B cell (primary cell): ENCODE data around the gene CD96. TPM values are rescaled to one million over a fixed set of nuclear protein-coding genes. Genes with fewer than 3 reads are reported as not detected.

Source experiments
- ATAC-seq: fragments of 200-7000 bp; cut with Tn5 transposase; one replicate; pipeline ENCODE4 v1.10.0; 2021; ENCODE audit warnings: low read depth, mild to moderate bottlenecking, moderate number of reproducible peaks, moderate library complexity
- CTCF ChIA-PET: fragments of 350-600 bp; sonication (Branson Sonifier 250); formaldehyde crosslinking; loops from one replicate; lab custom pipeline; 2021; ENCODE audit warnings: antibody characterized with exemption, inconsistent platforms; lab: Charles Lee
- POLR2A ChIA-PET: fragments of 350-600 bp; sonication (Branson Sonifier 250); formaldehyde crosslinking; loops from one replicate; lab custom pipeline; 2021; ENCODE audit warnings: antibody characterized with exemption; lab: Charles Lee
- DNase-seq: peaks from one replicate; pipeline ENCODE4 v3.0.0; 2013
- H2AFZ ChIP-seq: 2 replicates; pipeline ENCODE4 v1.6.1; 2012; ENCODE audit warnings: mild to moderate bottlenecking, low read depth, low read length; ENCODE audit not compliant: insufficient read depth, poor library complexity, severe bottlenecking
- H3K27ac ChIP-seq, 2 donors: 1 replicate in 1 of 2; 2 replicates in 1 of 2; pipeline ENCODE4 v1.5.1; 2012 to 2013; ENCODE audit warnings: low read length in 2 of 2, mild to moderate bottlenecking in 2 of 2, moderate library complexity in 1 of 2
- H3K27me3 ChIP-seq, 4 experiments: fragments of 200-600 bp in 1 of 4; sonication (generic) in 1 of 4; replicated peaks in 1 of 4; 1 replicate in 2 of 4; 2 replicates in 2 of 4; pipeline versions ENCODE4 v1.6.1 to v1.7.0; 2013 to 2016; ENCODE audit warnings: low read length in 3 of 4, mild to moderate bottlenecking in 2 of 4, mixed read lengths in 1 of 4, moderate library complexity in 1 of 4; ENCODE audit not compliant: insufficient read depth in 4 of 4, control insufficient read depth in 3 of 4; ENCODE audit errors: control extremely low read depth in 1 of 4
- H3K36me3 ChIP-seq, 2 experiments: replicated peaks in 1 of 2; 1 replicate in 1 of 2; 2 replicates in 1 of 2; pipeline versions ENCODE4 v1.6.1 to v1.7.1; 2013; ENCODE audit warnings: low read length in 1 of 2; ENCODE audit not compliant: insufficient read depth in 2 of 2, control insufficient read depth in 1 of 2; ENCODE audit errors: control extremely low read depth in 1 of 2, extremely low read depth in 1 of 2
- H3K4me1 ChIP-seq, 2 donors: fragments of 200-600 bp in 1 of 2; sonication (generic) in 1 of 2; 1 replicate in 1 of 2; 2 replicates in 1 of 2; pipeline versions ENCODE4 v1.5.1 to v1.6.1; 2013 to 2017; ENCODE audit warnings: low read length in 2 of 2; ENCODE audit not compliant: control insufficient read depth in 2 of 2, insufficient read depth in 2 of 2
- H3K4me2 ChIP-seq: replicated peaks from 2 replicates; pipeline ENCODE3; 2012; ENCODE audit warnings: mild to moderate bottlenecking, low read depth, low read length; ENCODE audit not compliant: poor library complexity, severe bottlenecking
- H3K4me3 ChIP-seq, 5 experiments: fragments of 200-600 bp in 1 of 5; sonication (generic) in 1 of 5; 1 replicate in 3 of 5; 2 replicates in 2 of 5; pipeline versions ENCODE4 v1.5.1 to v1.7.0; 2011 to 2016; ENCODE audit warnings: low read length in 4 of 5, mild to moderate bottlenecking in 4 of 5, low read depth in 2 of 5, control low read depth in 1 of 5, moderate library complexity in 1 of 5; ENCODE audit not compliant: insufficient read depth in 1 of 5; ENCODE audit errors: control extremely low read depth in 1 of 5, extremely low read depth in 1 of 5
- H3K79me2 ChIP-seq: fragments of 200-600 bp; sonication (generic); one replicate; pipeline ENCODE4 v1.6.0; 2016; ENCODE audit warnings: low read length; ENCODE audit not compliant: control insufficient read depth, insufficient read depth
- H3K9ac ChIP-seq: fragments of 200-600 bp; sonication (generic); 2 replicates; pipeline ENCODE4 v1.6.1; 2017; ENCODE audit warnings: mild to moderate bottlenecking, low read length, moderate library complexity
- H3K9me3 ChIP-seq, 3 donors: one replicate each; pipeline versions ENCODE4 v1.6.1 to v1.7.1; 2013; ENCODE audit warnings: low read length in 2 of 3; ENCODE audit not compliant: control insufficient read depth in 2 of 3, insufficient read depth in 1 of 3; ENCODE audit errors: control extremely low read depth in 1 of 3
- H4K20me1 ChIP-seq: 2 replicates; pipeline ENCODE4 v1.6.0; 2012; ENCODE audit warnings: mild to moderate bottlenecking, low read length; ENCODE audit not compliant: insufficient read depth, control insufficient read depth, poor library complexity, severe bottlenecking
- H3K27ac Mint-ChIP-seq: one replicate; pipeline ENCODE4 v1.8.0; 2021; ENCODE audit warnings: mixed read lengths
- H3K27me3 Mint-ChIP-seq: one replicate; pipeline ENCODE4 v1.8.0; 2021; ENCODE audit warnings: mixed read lengths
- H3K4me1 Mint-ChIP-seq: one replicate; pipeline ENCODE4 v1.8.0; 2021; ENCODE audit warnings: mixed read lengths
- H3K4me3 Mint-ChIP-seq: one replicate; pipeline ENCODE4 v1.8.0; 2021; ENCODE audit warnings: mixed read lengths
- H3K9me3 Mint-ChIP-seq: one replicate; pipeline ENCODE4 v1.8.0; 2022; ENCODE audit warnings: mixed read lengths; ENCODE audit not compliant: insufficient read depth
- CTCF ChIP-seq: fragments of 200-600 bp; IDR thresholded peaks from one replicate; pipeline ENCODE4 v1.8.0; 2022; ENCODE audit warnings: antibody characterized with exemption, mild to moderate bottlenecking
- EZH2 ChIP-seq: IDR thresholded peaks from 2 replicates; pipeline ENCODE4 v1.6.1; 2012; ENCODE audit warnings: borderline replicate concordance, low read depth, mild to moderate bottlenecking, moderate library complexity, low read length; ENCODE audit not compliant: insufficient read depth, poor library complexity, severe bottlenecking
- WGBS: methylation state at CpG from one replicate; pipeline ENCODE4 v1.1.5; 2013; ENCODE audit warnings: missing lambda C conversion rate; ENCODE audit not compliant: insufficient coverage; 5-methylcytosine and 5-hydroxymethylcytosine counted together
- intact Hi-C: fragments of 100-400 bp; cut with micrococcal nuclease; formaldehyde crosslinking; loops from one replicate; pipeline ENCODE4 v1.10.0; 2022
- polyA plus RNA-seq: library from polyadenylated mRNA; depleted of rRNA; stranded (reverse); fragments of >200 nt; gene quantifications from 2 replicates; pipeline ENCODE4 v1.2.3, GENCODE V29; 2012
- total RNA-seq, 2 donors: library from RNA; stranded (reverse); fragments of 120-200 nt in 1 of 2; gene quantifications; 1 replicate in 1 of 2; 2 replicates in 1 of 2; pipeline versions ENCODE4 v1.2.3 to v1.2.4, GENCODE V29; 2013 to 2022

CD96 gene
- total and polyA plus RNA-seq, 2 donors (not counting 1 experiment from before 2014, with no cell fraction given), result 21.4 to 56.2 TPM

- Histone ChIP-seq H3K36me3 (no peaks in the 10 kb centered on the region), H4K20me1 (no peaks in the 10 kb centered on the region), H3K4me1 (peaks cover 3 to 6% of the 10 kb centered on the region in 2 donors), H3K4me3 (no peak overlapping the region), H3K27me3 (no peaks in the 10 kb centered on the region), H3K9ac (no peak overlapping the region), H3K9me3 (no peaks in the 10 kb centered on the region), H3K27ac (no peak overlapping the region), H2AFZ (no peak overlapping the region), H3K79me2 (peaks cover 14% of the 10 kb centered on the region), H3K4me2 (no peak overlapping the region)
- peaks cover 16% of the 10 kb centered on the region for H3K4me1 Mint-ChIP-seq
- intact Hi-C loops, result no loop called here
- no peaks in the 10 kb centered on the region for H3K27me3 Mint-ChIP-seq
- DNase-seq (no peak), ATAC-seq (no peak)
- H3K27ac Mint-ChIP-seq, result no peak overlapping the region
- H3K4me3 Mint-ChIP-seq, result no peak overlapping the region
- TF ChIP-seq CTCF (no peak), EZH2 (no peak)
- WGBS, result 92% methylated on average over 1 of the region's 2 CpGs
- no peaks in the 10 kb centered on the region for H3K9me3 Mint-ChIP-seq
- ChIA-PET POLR2A (no interaction called here), CTCF (interaction anchor here (3.0 kb wide), 1 partner anchor 10 kb away, joined by 19 read pairs; no protein-coding TSS in a partner anchor)
Observed at GRCh38 chr3:111701292-111701906, 159.4 kb downstream of the CD96 start.

Other genes starting within 250 kb of the CD96 start
- gene ZBED2, start 53.1 kb downstream of the CD96 start, total RNA-seq, result 6.0 and 6.8 TPM in 2 replicates
- 0.25 and 0.36 TPM in 2 replicates for gene ZBED2, start 53.1 kb downstream of the CD96 start, polyA plus RNA-seq
- gene PLCXD2, start 132.5 kb downstream of the CD96 start, total RNA-seq, result 8.1 and 8.3 TPM in 2 replicates
- 2.2 and 2.6 TPM in 2 replicates for gene PLCXD2, start 132.5 kb downstream of the CD96 start, polyA plus RNA-seq